RWPE2 (cell line): ENCODE measurements around the gene MYO1B.

Experiments used
- ATAC-seq: fragments of 200-7000 bp; cut with Tn5 transposase; 3 replicates; pipeline ENCODE4 v1.9.1; 2021; ENCODE audit warnings: low read depth
- DNase-seq: peaks from one replicate; pipeline ENCODE4 v3.0.0-alpha.2; 2020; ENCODE audit warnings: low spot score
- H3K27ac ChIP-seq: fragments of 450-650 bp; 2 replicates; pipeline ENCODE4 v1.5.1; 2017; ENCODE audit warnings: mild to moderate bottlenecking; ENCODE audit not compliant: poor library complexity, severe bottlenecking
- H3K27me3 ChIP-seq: fragments of 250-450 bp; sonication (Bioruptor Pico); 2 replicates; pipeline ENCODE4 v1.5.1; 2021; ENCODE audit warnings: mild to moderate bottlenecking, moderate library complexity; ENCODE audit not compliant: insufficient read depth, poor library complexity, severe bottlenecking
- H3K36me3 ChIP-seq: fragments of 250-450 bp; sonication (Bioruptor Pico); 2 replicates; pipeline ENCODE4 v1.5.1; 2020; ENCODE audit warnings: low read depth, mild to moderate bottlenecking, moderate library complexity
- H3K4me1 ChIP-seq: fragments of 250-450 bp; sonication (Bioruptor Pico); 2 replicates; pipeline ENCODE4 v1.5.1; 2021; ENCODE audit warnings: mild to moderate bottlenecking, moderate library complexity; ENCODE audit not compliant: insufficient read depth, poor library complexity, severe bottlenecking
- H3K4me3 ChIP-seq: fragments of 250-450 bp; sonication (Bioruptor Pico); 2 replicates; pipeline ENCODE4 v1.5.1; 2021; ENCODE audit warnings: mild to moderate bottlenecking, moderate library complexity; ENCODE audit not compliant: severe bottlenecking
- H3K9me3 ChIP-seq: fragments of 250-450 bp; sonication (Bioruptor Pico); 2 replicates; pipeline ENCODE4 v1.5.1; 2021; ENCODE audit warnings: mild to moderate bottlenecking, moderate library complexity; ENCODE audit not compliant: severe bottlenecking
- CTCF ChIP-seq: fragments of 450-650 bp; IDR thresholded peaks from one replicate; pipeline ENCODE4 v1.5.1; 2017; ENCODE audit warnings: mild to moderate bottlenecking, moderate library complexity; ENCODE audit not compliant: poor library complexity, severe bottlenecking

Gene MYO1B

DNA sequence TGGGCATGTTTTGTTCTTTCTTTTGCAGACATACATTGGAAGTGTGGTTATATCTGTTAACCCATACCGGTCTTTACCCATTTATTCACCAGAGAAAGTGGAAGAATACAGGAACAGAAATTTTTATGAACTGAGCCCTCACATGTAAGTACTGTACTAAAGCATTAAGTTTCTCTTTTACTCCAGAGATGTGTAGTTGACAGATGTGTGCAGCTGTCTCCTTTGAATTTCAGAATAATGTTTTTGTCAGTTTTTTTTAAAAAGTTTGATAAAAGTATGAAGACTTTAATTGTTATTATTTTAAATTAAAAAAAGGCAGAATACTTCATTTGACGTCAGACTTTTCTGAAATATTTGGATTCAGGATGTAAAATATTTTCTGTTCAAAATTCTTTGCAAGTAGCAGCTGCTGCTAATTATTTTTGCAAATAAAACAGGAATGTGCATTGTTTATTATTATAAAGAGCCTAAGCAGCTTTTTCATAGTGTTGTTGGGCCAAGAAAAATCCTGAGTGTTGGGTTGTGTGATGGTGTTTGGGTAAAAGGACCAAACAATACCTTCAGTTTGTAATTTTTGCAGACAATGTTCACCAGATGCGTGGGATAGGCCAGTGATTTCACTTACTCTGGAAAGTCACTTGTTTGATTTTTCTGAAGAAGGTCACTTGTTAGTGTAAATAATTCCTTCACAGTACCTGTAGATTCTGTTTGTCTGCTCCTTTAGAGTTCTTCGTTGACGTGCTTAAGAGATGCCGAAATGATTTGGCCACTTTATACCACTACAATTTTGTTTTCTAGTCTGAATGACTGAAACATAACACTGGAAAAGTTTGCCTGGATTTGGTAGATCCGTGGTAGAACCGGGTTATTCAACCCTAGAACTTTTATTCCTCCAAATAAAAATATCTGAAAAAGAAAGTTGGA, 51.1 kb downstream of the MYO1B start:
- no peak overlapping the region for H3K4me3 ChIP-seq
- no peaks in the 10 kb centered on the region for H3K27me3 ChIP-seq
- peaks cover 6% of the 10 kb centered on the region for H3K4me1 ChIP-seq
- H3K9me3 ChIP-seq, result no peaks in the 10 kb centered on the region
- TF ChIP-seq CTCF, result no peak
- H3K27ac ChIP-seq, result peak overlapping the region; percentile 2
- no peak for ATAC-seq
- no peak for DNase-seq
- peaks cover 68% of the 10 kb centered on the region for H3K36me3 ChIP-seq

DNA sequence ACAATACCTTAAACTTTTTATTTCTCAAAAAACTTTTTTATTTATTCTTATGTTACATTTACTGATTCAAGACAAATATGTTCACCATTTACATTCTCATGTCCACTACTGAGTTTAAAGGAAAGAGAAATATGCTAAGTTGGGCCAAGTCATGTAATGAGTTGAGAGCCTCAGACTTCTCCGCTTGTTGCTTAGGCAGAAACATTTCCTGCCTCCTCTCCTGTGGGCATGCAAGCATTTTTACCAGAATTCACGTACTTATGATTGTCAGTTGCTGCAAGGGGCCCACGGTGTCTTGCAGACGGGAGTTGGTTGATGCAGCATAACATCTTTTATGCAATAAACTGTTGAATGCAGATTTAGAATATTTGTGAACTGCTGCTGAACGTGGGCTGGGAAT, 51.8 kb downstream of the MYO1B start:
- Histone ChIP-seq H3K27ac (no peak overlapping the region), H3K36me3 (peaks cover 65% of the 10 kb centered on the region), H3K4me3 (no peak overlapping the region), H3K27me3 (no peaks in the 10 kb centered on the region), H3K4me1 (peaks cover 6% of the 10 kb centered on the region), H3K9me3 (no peaks in the 10 kb centered on the region)
- ATAC-seq (no peak), DNase-seq (no peak)
- TF ChIP-seq CTCF, result no peak

- peaks cover 56% of the 10 kb centered on the region for H3K36me3 ChIP-seq
- H3K27ac ChIP-seq, result no peak overlapping the region
- no peaks in the 10 kb centered on the region for H3K9me3 ChIP-seq
- DNase-seq, result no peak
- H3K27me3 ChIP-seq, result no peaks in the 10 kb centered on the region
- no peak for ATAC-seq
- H3K4me1 ChIP-seq, result peaks cover 18% of the 10 kb centered on the region
- no peak for TF ChIP-seq CTCF
- H3K4me3 ChIP-seq, result no peak overlapping the region
These were observed 53.1 kb downstream of the MYO1B start for GRCh38 chr2:191298306-191298705.

- peak; percentile 11 for TF ChIP-seq CTCF
- no peaks in the 10 kb centered on the region for H3K9me3 ChIP-seq
- peaks cover 25% of the 10 kb centered on the region for H3K4me1 ChIP-seq
- no peaks in the 10 kb centered on the region for H3K27me3 ChIP-seq
- no peak overlapping the region for H3K27ac ChIP-seq
- H3K4me3 ChIP-seq, result no peak overlapping the region
- ATAC-seq (no peak), DNase-seq (no peak)
- H3K36me3 ChIP-seq, result peaks cover 51% of the 10 kb centered on the region
These were observed 53.8 kb downstream of the MYO1B start for GRCh38 chr2:191299010-191299409.

DNA sequence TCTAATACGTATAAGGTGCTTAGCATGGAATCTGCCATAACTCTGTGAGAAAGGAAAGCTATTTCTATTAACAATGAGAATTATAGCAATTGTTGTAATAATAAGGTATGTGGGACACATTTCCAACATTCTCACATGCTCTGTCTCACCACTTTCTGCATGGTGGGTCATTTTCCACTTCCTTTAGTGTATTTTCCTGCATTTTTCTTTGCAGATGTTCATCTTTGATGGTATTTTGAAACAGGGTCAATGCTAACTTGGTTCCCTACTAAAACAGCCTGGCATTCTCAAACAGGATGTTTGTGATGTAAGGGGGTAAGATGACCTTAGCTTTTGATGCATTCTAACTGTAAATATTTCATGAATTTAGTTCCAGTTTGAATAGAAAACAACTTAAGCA, 54.7 kb downstream of the MYO1B start:
- Histone ChIP-seq H3K4me3 (no peak overlapping the region), H3K36me3 (peaks cover 51% of the 10 kb centered on the region), H3K27me3 (no peaks in the 10 kb centered on the region), H3K27ac (no peak overlapping the region), H3K4me1 (peaks cover 34% of the 10 kb centered on the region), H3K9me3 (no peaks in the 10 kb centered on the region)
- TF ChIP-seq CTCF, result no peak
- DNase-seq, result no peak
- no peak for ATAC-seq
